PC-9 (cell line): ENCODE results near the gene MRPL16. TPM values are rescaled to one million over a fixed set of nuclear protein-coding genes. Genes with fewer than 3 reads are reported as not detected.
"Not testable (repeated sequence)": the region's sequence is repeated elsewhere in the genome, so short reads cannot be mapped to it uniquely, and the experiment has no call there.

ENCODE experiments used
- BruUV-seq: library from RNA; stranded (reverse); fragments of 400-500 nt; replicated peaks from 2 replicates; lab custom pipeline; 2021; lab: Mats Ljungman, UMichigan
- CTCF ChIA-PET: fragments of 300-600 bp; sonication (Branson Sonifier 250); formaldehyde crosslinking; loops from one replicate; lab custom pipeline; 2022; ENCODE audit warnings: antibody characterized with exemption; lab: Charles Lee
- POLR2A ChIA-PET: fragments of 300-600 bp; sonication (Branson Sonifier 250); formaldehyde crosslinking; loops from one replicate; lab custom pipeline; 2022; ENCODE audit warnings: antibody characterized with exemption; ENCODE audit not compliant: unreplicated experiment; lab: Charles Lee
- DNase-seq, 2 experiments: peaks; one replicate each; pipeline versions ENCODE4 v3.0.0 to v3.0.0-alpha.2; 2015 to 2022; ENCODE audit warnings: mixed read lengths in 1 of 2
- H2AFZ ChIP-seq: fragments of 200-600 bp; sonication (generic); 2 replicates; pipeline ENCODE4 v1.8.1; 2017; ENCODE audit warnings: antibody characterized with exemption
- H3F3A ChIP-seq: fragments of 200-600 bp; sonication (generic); 2 replicates; pipeline ENCODE4 v1.8.1; 2017; ENCODE audit warnings: antibody characterized with exemption, mild to moderate bottlenecking, low read depth; ENCODE audit not compliant: insufficient read depth
- H3K27ac ChIP-seq: fragments of 200-600 bp; sonication (generic); 2 replicates; pipeline ENCODE4 v1.6.1; 2016; ENCODE audit warnings: mixed run types
- H3K27me3 ChIP-seq: fragments of 200-600 bp; sonication (generic); 2 replicates; pipeline ENCODE4 v1.6.1; 2016; ENCODE audit warnings: low read depth, mixed run types; ENCODE audit not compliant: insufficient read depth
- H3K36me3 ChIP-seq: fragments of 200-600 bp; sonication (generic); 2 replicates; pipeline ENCODE4 v1.6.1; 2016; ENCODE audit warnings: low read depth, mixed run types
- H3K4me1 ChIP-seq: fragments of 200-600 bp; sonication (generic); replicated peaks from 2 replicates; pipeline ENCODE4 v1.6.1; 2016; ENCODE audit warnings: mixed run types; ENCODE audit not compliant: insufficient read depth
- H3K4me2 ChIP-seq: fragments of 200-600 bp; sonication (generic); 2 replicates; pipeline ENCODE4 v1.6.1; 2017; ENCODE audit warnings: mixed run types
- H3K4me3 ChIP-seq: fragments of 200-600 bp; sonication (generic); 2 replicates; pipeline ENCODE4 v1.6.1; 2016; ENCODE audit warnings: mixed run types
- H3K79me2 ChIP-seq: fragments of 200-600 bp; sonication (generic); 2 replicates; pipeline ENCODE4 v1.6.1; 2017; ENCODE audit warnings: low read depth, mixed run types
- H3K9me2 ChIP-seq: fragments of 200-600 bp; sonication (generic); 2 replicates; pipeline ENCODE4 v1.8.1; 2017; ENCODE audit warnings: mild to moderate bottlenecking; ENCODE audit not compliant: insufficient read depth
- H3K9me3 ChIP-seq: fragments of 200-600 bp; sonication (generic); 2 replicates; pipeline ENCODE4 v1.8.1; 2016; ENCODE audit warnings: low read depth; ENCODE audit not compliant: insufficient read depth
- H4K20me1 ChIP-seq: fragments of 200-600 bp; sonication (generic); 2 replicates; pipeline ENCODE4 v1.8.1; 2017; ENCODE audit not compliant: insufficient read depth
- EZH2 ChIP-seq: fragments of 200-600 bp; sonication (generic); IDR thresholded peaks from 2 replicates; pipeline ENCODE4 v1.8.0; 2017; ENCODE audit warnings: antibody characterized with exemption, low read depth
- intact Hi-C: fragments of 100-400 bp; cut with micrococcal nuclease; formaldehyde crosslinking; loops from one replicate; pipeline ENCODE4 v1.10.0; 2022; ENCODE audit not compliant: unreplicated experiment
- total RNA-seq: library from RNA; stranded (reverse); gene quantifications from 2 replicates; pipeline ENCODE4 v1.2.3, GENCODE V29; 2021
- TF ChIP-seq, protein P1 (sequence below): fragments of 200-600 bp; sonication (generic); conservative IDR thresholded peaks from 2 replicates; pipeline ENCODE4 v1.6.1; 2017; ENCODE audit warnings: mixed run types, antibody characterized with exemption, mild to moderate bottlenecking, moderate library complexity

The MRPL16 gene
- total RNA-seq, 1 experiment from 2014 or later, result 64.7 TPM

DNA sequence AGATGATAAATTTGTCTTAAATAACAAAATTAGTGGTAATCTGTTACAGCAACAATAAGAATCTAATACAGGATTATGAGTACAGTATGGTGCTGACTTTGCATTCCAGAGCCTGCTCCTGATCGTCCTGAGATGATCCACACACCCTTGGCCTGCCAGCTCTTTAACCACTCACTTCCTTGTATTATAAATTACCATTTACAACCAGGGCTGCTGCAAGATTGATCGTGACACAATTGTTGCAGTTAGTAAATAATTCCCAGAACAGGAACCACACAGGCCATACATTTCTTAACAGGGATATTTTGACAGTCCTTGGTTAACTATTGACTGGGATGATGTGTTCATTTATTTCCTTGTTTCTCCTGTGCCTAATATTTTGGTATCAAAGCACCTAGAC, 38.6 kb upstream of the MRPL16 start:
- Histone ChIP-seq H3K4me3 (no peak overlapping the region), H3K9me3 (no peaks in the 10 kb centered on the region), H3K36me3 (no peaks in the 10 kb centered on the region), H3K4me1 (no peaks in the 10 kb centered on the region), H3F3A (no peaks in the 10 kb centered on the region), H3K79me2 (no peaks in the 10 kb centered on the region), H4K20me1 (no peaks in the 10 kb centered on the region), H3K9me2 (no peaks in the 10 kb centered on the region), H3K27me3 (no peaks in the 10 kb centered on the region), H3K27ac (no peak overlapping the region), H3K4me2 (no peak overlapping the region), H2AFZ (no peak overlapping the region)
- intact Hi-C loops, result no loop called here
- no peak for DNase-seq
- CTCF ChIA-PET, result interaction anchor here (0.6 kb wide), 1 partner anchor 72 kb away, joined by 3 read pairs; no protein-coding TSS in a partner anchor
- POLR2A ChIA-PET, result no interaction called here
- TF ChIP-seq EZH2, result no peak
- TF ChIP-seq, protein P1, sequence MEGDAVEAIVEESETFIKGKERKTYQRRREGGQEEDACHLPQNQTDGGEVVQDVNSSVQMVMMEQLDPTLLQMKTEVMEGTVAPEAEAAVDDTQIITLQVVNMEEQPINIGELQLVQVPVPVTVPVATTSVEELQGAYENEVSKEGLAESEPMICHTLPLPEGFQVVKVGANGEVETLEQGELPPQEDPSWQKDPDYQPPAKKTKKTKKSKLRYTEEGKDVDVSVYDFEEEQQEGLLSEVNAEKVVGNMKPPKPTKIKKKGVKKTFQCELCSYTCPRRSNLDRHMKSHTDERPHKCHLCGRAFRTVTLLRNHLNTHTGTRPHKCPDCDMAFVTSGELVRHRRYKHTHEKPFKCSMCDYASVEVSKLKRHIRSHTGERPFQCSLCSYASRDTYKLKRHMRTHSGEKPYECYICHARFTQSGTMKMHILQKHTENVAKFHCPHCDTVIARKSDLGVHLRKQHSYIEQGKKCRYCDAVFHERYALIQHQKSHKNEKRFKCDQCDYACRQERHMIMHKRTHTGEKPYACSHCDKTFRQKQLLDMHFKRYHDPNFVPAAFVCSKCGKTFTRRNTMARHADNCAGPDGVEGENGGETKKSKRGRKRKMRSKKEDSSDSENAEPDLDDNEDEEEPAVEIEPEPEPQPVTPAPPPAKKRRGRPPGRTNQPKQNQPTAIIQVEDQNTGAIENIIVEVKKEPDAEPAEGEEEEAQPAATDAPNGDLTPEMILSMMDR, result no peak
- BruUV-seq, result no TSS peak

DNA sequence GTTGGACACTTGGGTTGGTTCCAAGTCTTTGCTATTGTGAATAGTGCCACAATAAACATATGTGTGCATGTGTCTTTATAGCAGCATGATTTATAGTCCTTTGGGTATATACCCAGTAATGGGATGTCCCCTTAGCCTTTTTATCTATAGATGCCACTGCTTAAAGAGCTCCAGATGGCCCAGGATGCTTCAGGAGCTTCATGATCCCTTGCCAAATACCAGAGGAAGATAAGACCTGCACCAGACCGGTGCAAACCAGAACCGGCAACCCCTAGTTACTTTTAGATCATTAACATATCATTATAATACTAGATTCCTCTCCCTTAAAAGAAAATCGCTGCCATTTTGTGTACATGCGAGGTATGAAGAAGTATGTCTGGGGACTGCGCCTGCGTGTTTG, 37.9 kb upstream of the MRPL16 start:
- BruUV-seq, H3K9me3 ChIP-seq, H3F3A ChIP-seq, DNase-seq, H2AFZ ChIP-seq, H3K79me2 ChIP-seq, intact Hi-C loops, H3K27me3 ChIP-seq, POLR2A ChIA-PET, H3K36me3 ChIP-seq, CTCF ChIA-PET, H4K20me1 ChIP-seq, H3K4me3 ChIP-seq, H3K4me1 ChIP-seq, H3K9me2 ChIP-seq, H3K4me2 ChIP-seq, H3K27ac ChIP-seq: not testable (repeated sequence)

- ChIA-PET CTCF (no interaction called here), POLR2A (no interaction called here)
- no peaks in the 10 kb centered on the region for H3F3A ChIP-seq
- no peaks in the 10 kb centered on the region for H4K20me1 ChIP-seq
- H3K36me3 ChIP-seq, result no peaks in the 10 kb centered on the region
- no peaks in the 10 kb centered on the region for H3K79me2 ChIP-seq
- H3K9me2 ChIP-seq, result no peaks in the 10 kb centered on the region
- H2AFZ ChIP-seq, result no peak overlapping the region
- H3K4me1 ChIP-seq, result no peaks in the 10 kb centered on the region
- H3K27ac ChIP-seq, result no peak overlapping the region
- no peak overlapping the region for H3K4me2 ChIP-seq
- no TSS peak for BruUV-seq
- DNase-seq, result no peak
- intact Hi-C loops, result no loop called here
- H3K9me3 ChIP-seq, result no peaks in the 10 kb centered on the region
- TF ChIP-seq, protein P1, result no peak
- no peak for TF ChIP-seq EZH2
- H3K4me3 ChIP-seq, result no peak overlapping the region
- no peaks in the 10 kb centered on the region for H3K27me3 ChIP-seq
Observed at GRCh38 chr11:59847626-59848025, 37.0 kb upstream of the MRPL16 start.

DNA sequence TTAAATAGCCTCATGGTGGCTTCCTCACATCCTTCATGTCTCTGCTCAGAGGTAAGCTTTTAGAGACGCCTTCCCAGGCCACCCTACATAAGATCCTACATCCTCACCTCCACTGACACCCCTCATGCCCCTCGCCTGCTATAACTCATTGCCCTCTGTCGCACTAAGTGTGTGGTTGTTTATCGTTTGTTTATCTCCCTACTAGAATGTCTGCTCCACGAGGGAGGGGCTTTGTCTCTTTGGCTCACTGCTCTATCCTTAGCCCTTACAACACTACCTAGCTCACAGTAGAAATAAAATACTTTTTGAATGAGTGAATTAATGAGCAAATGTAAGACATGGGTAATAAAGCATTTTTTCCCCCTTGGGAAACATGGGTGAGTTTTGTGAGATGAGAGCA, 36.0 kb upstream of the MRPL16 start:
- Histone ChIP-seq H3K4me3 (no peak overlapping the region), H3K36me3 (no peaks in the 10 kb centered on the region), H3K9me2 (no peaks in the 10 kb centered on the region), H3K4me2 (no peak overlapping the region), H3K4me1 (no peaks in the 10 kb centered on the region), H2AFZ (no peak overlapping the region), H3K27me3 (no peaks in the 10 kb centered on the region), H3K79me2 (no peaks in the 10 kb centered on the region), H3F3A (no peaks in the 10 kb centered on the region), H4K20me1 (no peaks in the 10 kb centered on the region), H3K9me3 (no peaks in the 10 kb centered on the region), H3K27ac (no peak overlapping the region)
- no peak for TF ChIP-seq EZH2
- TF ChIP-seq, protein P1, result no peak
- ChIA-PET POLR2A (no interaction called here), CTCF (no interaction called here)
- DNase-seq, result no peak
- no TSS peak for BruUV-seq
- intact Hi-C loops, result no loop called here
